Fibroblast of peridontal ligament (primary cell): ENCODE data around the gene RHOH.
A peak's percentile ranks its signal among the peaks of the same experiment; 100 is the strongest.
"Not testable (repeated sequence)": the region's sequence is repeated elsewhere in the genome, so short reads cannot be mapped to it uniquely, and the experiment has no call there.

ENCODE experiments used
- DNase-seq: peaks from one replicate; pipeline ENCODE4 v3.0.0-alpha.2; 2010; ENCODE audit errors: extremely low read depth

RHOH gene

GRCh38 chr4:40196724-40197281 lies at the start of gene RHOH:
TSS of gene RHOH (plus strand) at chr4:40197031. CDS start at chr4:40243387, 46,356 bp downstream.
- no peak for DNase-seq

GRCh38 chr4:40147490-40147889 lies 49.3 kb upstream of the RHOH start:
- not testable (repeated sequence) for DNase-seq

- peak; percentile 82 for DNase-seq
These were observed 46.9 kb upstream of the RHOH start for GRCh38 chr4:40149960-40150385.

- no peak for DNase-seq
These were observed 45.9 kb upstream of the RHOH start for GRCh38 chr4:40150932-40151331.

GRCh38 chr4:40152637-40153036 lies 44.2 kb upstream of the RHOH start:
- no peak for DNase-seq

- no peak for DNase-seq
These were observed 39.4 kb upstream of the RHOH start for GRCh38 chr4:40157436-40157835.

- no peak for DNase-seq
These were observed 36.6 kb upstream of the RHOH start for GRCh38 chr4:40160258-40160657.

- no peak for DNase-seq
These were observed 32.4 kb upstream of the RHOH start for GRCh38 chr4:40164459-40164858.

- DNase-seq, result no peak
These were observed 30.9 kb upstream of the RHOH start for GRCh38 chr4:40165916-40166315.

- DNase-seq, result no peak
These were observed 28.8 kb upstream of the RHOH start for GRCh38 chr4:40168070-40168469.

- no peak for DNase-seq
These were observed 26.2 kb upstream of the RHOH start for GRCh38 chr4:40170588-40170987.

- no peak for DNase-seq
These were observed 23.4 kb upstream of the RHOH start for GRCh38 chr4:40173470-40173875.

GRCh38 chr4:40176602-40177001 lies 20.2 kb upstream of the RHOH start:
- DNase-seq, result no peak

GRCh38 chr4:40177591-40177990 lies 19.2 kb upstream of the RHOH start:
- DNase-seq, result no peak

GRCh38 chr4:40178672-40179071 lies 18.2 kb upstream of the RHOH start:
- DNase-seq, result no peak

- DNase-seq, result no peak
These were observed 17.5 kb upstream of the RHOH start for GRCh38 chr4:40179360-40179759.

GRCh38 chr4:40180356-40180755 lies 16.5 kb upstream of the RHOH start:
- peak; percentile 76 for DNase-seq

- DNase-seq, result no peak
These were observed 14.8 kb upstream of the RHOH start for GRCh38 chr4:40182001-40182400.

GRCh38 chr4:40182954-40183353 lies 13.9 kb upstream of the RHOH start:
- no peak for DNase-seq

GRCh38 chr4:40183615-40184411 lies 13.0 kb upstream of the RHOH start:
- DNase-seq, result no peak

- DNase-seq, result peak; percentile 77
These were observed 10.8 kb upstream of the RHOH start for GRCh38 chr4:40185830-40186664.

GRCh38 chr4:40186665-40187014 lies 10.2 kb upstream of the RHOH start:
- DNase-seq, result no peak
